HG03378 (cell line): ENCODE data around the gene LRRC3.
"Not testable (repeated sequence)": the region's sequence is repeated elsewhere in the genome, so short reads cannot be mapped to it uniquely, and the experiment has no call there.

ENCODE experiments used
- ATAC-seq: cut with Tn5 transposase; IDR thresholded peaks from one replicate; pipeline ENCODE4 v1.9.1; 2021; ENCODE audit warnings: mild to moderate bottlenecking, moderate library complexity; ENCODE audit not compliant: unreplicated experiment

The LRRC3 gene

DNA sequence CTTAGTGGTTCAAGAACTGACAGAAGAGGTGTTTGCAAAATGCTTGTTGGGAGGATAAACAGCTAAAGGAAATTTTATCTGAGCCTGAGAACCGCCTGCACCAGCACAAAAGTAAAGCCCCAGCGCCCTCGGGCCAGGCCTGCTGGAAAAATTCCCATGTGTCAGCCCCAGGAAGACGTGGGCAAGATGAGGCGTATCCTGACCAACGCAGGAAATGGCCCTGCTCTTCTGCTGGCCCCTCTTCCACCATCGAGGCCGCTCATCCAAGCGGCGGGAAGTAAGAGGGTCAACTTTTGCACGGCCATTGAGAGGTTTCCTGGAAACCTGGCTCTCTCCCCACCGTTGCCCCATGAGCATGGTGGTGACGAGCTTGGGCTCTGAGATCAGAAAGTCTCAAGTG, 39.6 kb downstream of the LRRC3 start:
- ATAC-seq, result no peak

DNA sequence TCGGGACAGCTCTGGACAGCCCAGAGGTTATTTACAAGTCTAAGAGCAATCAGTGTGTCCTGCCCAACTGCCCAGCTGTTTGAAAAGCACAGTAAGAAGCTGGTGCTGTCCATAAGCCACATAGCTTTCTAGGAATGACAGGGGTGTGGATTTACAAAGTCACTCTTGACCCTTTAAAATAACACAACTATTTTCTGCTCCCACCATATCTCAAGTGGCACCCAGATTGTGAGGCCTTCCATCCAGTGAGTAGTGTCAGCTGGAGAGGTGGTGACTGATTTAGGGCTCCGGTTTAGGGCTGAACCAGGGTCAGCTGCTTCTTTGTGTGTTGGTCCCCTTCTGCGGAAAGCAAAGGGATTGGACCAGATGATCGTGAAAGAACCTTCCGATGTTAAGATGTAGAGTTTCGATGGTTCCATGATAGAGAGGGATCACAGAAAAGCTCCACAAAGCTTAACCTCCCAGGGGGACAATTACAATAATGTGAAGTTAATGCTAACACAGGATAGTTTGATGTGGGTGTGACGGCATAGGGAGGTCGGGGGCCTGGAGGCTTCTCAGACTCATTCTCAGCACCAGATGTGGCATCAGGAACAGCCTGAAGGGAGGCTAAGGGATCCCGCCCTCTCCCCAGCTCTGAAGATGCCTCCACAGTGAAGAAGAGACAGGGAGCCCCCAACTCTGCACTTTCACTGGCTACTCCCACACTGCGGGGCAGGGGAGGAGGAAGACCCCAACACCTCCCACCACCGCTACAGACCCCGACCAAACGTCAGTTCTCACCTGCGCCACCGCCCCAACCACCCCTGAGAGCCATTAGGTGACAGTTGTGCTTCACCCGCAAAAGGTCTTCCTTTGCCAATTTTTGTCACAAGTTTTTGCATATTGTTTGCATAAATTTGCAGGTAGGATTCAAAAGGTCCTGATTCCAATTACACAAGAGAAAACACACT, 40.6 kb downstream of the LRRC3 start:
- no peak for ATAC-seq

DNA sequence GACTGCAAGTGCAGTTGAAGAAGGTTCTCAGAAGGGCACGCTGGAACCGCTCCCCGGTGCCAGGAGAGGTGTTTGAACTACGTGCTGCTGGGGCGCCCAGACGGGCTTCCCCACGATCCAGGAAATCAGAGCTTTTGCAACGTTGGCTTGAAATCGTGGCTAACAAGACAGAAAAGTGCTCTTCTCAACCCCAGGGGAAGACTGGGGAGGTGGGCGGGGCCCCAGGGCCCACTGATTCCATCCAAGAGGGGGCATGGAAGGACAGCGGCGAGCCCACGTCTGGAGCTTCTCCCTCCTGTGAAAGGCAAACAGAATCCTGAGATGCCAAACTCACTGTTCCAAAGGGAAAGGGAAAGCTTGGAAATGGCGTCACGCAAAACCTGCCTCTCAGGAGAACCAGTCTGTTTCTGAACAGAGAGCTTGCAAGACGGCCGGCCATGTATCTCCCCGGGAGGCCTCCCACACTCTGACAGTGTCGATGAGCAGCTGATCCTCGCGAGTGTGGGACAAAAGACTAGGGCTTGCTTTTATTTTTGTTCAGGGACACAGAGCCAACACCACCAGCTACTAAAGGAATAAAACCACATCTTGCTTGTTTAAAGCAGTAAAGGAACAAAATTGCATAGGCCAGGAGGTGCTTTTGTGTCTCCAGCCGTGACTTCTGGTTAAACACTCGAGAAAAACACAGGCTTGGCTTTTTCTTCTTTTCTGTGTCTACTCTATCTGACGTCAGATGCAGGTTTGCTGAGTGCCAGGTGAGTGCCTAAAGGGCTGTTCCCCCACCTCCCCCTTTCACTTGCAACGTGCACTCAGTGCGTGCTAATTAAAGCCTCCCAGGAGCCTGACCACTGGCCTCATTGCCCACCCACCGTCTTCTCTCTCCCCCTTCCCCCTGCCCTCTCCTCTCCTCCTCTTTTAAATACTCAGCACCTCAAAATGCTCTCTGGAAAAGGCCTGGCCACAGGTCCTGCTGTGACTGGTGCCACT, 41.5 kb downstream of the LRRC3 start:
- ATAC-seq, result no peak

DNA sequence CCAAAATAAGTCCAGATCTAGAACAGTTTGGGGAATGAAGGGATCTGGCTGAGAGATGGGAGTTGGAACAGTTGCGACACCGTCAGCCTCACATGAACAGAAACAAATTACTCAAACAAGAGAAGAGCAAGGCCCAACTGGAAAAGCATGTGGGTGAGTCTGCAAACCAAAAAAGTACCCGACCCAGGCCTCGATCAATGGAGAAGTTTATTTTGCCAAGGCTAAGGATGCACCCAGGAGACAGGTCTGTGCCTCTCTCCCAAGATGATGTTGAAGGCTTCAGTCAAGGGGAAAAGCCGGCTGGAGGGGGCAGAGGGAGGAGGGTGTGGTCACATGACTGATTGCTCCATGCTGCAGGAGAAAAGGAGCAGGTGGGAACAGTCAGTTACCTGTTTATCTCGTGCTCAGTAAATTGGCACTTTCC, 42.4 kb downstream of the LRRC3 start:
- ATAC-seq, result no peak

DNA sequence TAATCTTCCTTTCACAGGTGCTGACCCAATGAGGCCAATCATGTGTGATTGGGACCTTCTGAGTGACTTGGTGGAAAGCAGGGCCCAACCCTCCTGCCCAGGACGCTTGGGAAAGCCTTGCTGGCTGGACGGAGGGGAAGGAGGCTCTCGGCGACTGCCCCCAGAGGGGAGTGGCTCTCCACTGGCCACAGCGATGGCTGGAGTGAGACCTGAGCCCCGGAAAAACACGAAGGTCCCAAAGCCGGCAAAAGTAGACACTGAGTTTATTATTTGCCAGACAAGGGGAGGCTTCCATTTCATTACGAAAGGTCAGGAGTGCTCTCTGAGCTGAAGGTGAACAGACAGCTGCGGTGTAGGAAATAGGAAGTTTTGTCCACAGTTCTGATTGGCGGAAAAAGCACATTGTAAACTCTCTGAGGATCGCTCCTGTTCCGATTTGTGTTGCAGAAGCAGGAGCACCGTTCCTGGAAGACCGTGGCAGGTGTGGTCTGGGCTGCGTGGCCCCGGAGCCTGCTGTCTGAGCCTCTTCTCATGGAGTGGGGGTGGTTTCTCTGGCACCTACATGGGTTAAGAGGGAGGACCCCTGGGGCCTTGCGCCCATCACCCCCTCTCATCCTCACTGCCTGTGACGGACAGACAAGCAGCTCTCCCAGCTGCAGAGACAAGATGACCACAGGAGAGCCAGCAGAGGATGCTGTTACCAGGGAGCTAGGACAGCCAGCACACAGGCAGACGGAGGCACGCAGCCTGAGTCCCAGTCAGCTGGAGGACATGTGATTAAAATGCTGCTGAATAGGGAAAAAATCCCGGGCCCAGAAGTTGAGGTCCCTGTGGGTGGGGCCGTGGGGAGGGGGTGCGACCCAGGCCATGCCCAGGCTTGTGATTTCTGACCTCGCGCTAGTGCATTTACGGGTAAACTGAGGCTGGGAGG, 43.2 kb downstream of the LRRC3 start:
- no peak for ATAC-seq

DNA sequence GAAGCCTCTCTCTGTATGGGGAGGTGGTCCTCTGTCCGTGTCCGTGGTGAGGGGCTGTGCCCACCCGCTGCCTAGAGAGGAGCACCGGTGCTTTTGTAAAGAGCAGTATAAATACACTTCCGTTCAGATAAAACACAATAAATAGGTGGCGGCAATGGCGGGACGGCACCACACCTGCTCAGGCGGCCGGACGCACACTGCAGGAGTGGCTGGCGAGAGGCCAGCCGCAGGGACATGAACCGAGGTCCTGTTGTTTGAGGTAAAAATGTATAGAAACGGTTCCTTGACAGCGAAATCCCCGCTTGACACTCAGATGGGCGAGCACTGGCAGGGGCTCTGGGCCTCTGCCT, 43.9 kb downstream of the LRRC3 start:
- no peak for ATAC-seq

DNA sequence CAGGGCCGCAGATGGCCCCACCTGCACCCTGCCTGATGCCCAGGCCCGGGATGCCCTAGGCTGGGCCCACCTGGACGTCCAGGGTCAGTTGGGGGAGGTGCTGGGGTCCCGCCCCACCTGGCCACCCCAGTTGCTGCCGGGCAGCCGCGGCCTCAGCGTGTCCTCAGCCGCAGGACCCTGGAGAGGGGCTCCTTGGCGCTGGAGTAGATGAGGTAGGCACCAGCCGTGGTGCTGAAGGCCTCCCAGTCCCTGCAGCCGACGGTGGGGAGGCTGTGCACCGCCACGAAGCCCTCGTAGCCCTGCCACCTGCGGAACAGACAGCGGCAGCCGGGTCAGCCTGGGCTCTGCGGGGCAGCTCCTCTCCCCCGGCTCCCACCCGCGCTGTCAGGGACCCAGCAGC, 44.3 kb downstream of the LRRC3 start:
- ATAC-seq, result no peak

DNA sequence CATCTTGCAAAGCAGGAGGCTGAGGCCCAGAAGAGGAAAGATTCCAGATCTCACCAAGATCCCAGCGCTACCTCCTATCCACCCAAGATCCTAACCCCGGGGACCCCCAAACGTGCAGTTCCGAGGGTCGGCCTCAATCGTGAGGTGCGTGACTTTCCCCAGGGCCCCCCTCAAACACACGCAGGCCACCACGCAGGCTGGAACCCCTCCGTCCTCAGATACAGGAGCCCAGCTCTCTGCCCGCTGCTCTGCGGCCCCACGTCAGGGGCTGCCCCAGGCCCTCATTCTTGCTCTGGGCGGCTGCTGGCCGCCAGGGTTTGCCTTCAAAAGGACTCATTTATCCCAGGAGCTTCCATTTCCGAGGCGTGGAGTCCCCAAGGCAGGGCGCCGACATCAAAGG, 44.8 kb downstream of the LRRC3 start:
- no peak for ATAC-seq

DNA sequence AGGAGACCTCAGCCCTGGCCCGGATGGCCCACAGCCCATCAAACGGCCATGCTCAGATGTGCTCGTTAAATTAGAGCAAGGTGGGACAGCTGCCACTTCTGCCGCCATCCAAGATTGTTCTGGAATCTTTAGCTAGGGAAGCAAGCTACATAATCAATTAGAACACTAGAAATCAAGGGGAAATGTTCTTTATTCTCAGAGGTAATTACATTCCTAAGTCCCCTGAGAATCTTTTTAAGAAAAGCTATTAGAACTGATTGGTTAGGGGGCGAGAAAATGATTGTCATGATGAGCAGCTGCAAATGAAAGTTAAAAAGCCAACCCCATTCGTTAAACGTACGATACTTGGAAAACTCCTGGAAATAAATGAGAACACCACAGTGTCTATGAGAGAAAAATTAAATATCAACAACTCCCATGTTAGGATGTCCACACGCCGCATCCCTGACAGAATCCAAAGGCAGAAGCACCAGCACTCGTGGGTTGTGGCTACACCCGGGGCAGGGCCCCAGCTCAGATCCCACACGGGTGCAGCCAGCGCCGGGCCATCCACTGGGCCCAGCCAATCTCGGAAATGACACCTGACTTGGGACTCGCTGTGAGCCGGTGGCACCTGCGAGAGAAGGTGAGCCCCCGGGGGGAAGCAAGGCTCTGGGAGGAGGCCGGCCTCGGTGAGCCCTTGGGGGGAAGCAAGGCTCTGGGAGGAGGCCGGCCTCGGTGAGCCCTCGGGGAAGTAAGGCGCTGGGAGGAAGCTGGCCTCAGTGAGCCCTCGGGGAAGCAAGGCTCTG, 47.1 kb downstream of the LRRC3 start:
- no peak for ATAC-seq

DNA sequence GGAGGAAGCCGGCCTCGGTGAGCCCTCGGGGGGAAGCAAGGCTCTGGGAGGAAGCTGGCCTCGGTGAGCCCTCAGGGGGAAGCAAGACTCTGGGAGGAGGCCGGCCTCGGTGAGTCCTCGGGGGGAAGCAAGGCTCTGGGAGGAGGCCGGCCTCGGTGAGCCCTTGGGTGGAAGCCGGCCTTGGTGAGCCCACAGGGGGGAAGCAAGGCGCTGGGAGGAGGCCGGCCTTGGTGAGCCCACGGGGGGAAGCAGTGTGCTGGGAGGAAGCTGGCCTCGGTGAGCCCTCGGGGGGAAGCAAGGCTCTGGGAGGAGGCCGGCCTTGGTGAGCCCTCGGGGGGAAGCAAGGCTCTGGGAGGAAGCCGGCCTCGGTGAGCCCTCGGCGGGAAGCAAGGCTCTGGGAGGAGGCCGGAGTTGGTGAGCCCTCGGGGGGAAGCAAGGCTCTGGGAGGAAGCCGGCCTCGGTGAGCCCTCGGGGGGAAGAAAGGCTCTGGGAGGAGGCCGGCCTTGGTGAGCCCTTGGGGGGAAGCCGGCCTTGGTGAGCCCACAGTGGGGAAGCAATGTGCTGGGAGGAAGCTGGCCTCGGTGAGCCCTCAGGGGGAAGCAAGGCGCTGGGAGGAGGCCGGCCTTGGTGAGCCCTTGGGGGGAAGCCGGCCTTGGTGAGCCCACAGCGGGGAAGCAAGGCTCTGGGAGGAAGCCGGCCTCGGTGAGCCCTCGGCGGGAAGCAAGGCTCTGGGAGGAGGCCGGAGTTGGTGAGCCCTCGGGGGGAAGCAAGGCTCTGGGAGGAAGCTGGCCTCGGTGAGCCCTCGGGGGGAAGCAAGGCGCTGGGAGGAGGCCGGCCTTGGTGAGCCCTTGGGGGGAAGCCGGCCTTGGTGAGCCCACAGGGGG, 47.9 kb downstream of the LRRC3 start:
- not testable (repeated sequence) for ATAC-seq

DNA sequence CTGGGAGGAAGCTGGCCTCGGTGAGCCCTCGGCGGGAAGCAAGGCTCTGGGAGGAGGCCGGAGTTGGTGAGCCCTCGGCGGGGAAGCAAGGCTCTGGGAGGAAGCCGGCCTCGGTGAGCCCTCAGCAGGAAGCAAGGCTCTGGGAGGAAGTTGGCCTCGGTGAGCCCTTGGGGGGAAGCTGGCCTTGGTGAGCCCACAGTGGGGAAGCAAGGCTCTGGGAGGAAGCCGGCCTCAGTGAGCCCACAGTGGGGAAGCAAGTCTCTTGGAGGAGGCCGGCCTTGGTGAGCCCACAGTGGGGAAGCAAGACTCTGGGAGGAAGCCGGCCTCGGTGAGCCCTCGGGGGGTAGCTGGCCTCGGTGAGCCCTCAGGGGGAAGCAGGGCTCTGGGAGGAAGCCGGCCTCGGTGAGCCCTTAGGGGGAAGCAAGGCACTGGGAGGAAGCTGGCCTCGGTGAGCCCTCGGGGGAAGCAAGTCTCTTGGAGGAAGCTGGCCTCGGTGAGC, 48.6 kb downstream of the LRRC3 start:
- ATAC-seq, result no peak

DNA sequence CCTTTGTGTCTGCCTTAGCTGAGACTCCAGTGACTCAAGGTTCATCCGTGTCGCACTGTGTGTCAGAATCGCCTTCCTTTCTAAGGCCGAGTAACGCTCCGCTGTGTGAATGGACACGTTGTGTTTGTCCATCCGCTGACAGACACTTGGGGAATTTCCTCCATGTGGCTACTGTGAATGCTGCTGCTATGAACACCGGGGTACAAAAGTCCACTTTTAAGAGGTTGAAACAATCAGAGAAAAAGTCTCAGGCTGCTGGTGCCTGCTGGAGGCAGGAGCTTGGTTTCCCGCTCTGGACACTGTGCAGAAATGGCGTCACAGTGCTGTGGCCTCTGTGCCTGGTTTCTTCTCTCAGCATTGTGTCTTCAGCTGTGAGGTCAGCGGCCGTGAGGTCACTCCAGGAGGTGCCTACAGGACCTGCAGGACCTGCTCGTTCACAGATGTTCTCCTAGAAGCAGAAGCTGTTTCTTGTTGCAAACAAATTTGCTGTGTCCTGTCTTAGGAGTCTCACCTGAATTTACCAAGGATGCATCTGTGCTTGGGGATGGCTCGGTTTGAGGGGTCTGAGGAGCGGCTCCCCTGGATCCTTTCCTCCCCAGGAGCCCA, 50.5 kb downstream of the LRRC3 start:
- ATAC-seq, result no peak

DNA sequence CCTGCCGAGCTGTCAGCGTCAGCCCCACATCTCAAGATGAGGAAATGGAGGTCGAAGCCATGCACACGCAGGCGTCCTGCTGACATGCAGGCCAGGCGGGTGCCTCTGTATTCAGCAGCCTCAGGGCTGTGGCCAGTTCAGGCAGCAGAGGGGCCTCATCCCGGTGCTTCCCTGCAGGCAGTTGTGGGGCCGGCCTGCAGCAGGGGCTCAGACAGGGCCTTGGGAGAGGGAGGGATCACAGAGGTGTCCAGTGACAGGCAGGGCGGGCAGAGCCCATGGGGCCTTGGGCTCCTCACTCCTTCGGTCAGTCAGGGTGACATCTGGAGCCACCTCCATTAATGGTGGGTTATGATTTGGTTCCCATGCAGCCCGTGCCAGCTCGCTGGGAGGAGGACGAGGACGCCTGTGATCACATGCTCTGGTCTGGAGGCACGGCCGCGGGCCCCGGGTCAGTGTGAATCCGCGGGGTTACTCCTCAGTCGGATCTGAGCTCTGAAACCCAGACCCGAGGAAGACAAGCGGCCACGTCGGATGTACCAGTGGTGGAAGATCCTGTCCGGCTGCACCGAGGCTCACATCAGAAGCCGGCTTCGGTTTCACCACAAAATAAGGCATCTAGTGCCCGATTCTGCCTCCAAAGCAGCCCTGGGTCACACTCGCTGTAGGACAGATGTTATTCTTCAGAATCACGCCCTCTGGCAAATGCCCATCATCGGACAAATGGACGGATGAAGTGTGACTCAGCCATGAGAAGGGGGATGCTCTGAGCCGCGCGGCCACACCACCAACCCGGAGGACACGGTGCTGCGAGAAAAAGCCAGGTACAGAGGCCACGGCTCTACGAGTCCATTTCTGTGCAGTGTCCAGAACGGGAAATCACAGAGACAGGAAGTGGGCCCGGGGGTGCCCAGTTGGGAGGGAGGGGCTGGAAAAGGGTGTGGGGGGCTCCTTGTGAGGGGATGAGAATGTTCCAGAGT, 51.3 kb downstream of the LRRC3 start:
- ATAC-seq, result no peak

DNA sequence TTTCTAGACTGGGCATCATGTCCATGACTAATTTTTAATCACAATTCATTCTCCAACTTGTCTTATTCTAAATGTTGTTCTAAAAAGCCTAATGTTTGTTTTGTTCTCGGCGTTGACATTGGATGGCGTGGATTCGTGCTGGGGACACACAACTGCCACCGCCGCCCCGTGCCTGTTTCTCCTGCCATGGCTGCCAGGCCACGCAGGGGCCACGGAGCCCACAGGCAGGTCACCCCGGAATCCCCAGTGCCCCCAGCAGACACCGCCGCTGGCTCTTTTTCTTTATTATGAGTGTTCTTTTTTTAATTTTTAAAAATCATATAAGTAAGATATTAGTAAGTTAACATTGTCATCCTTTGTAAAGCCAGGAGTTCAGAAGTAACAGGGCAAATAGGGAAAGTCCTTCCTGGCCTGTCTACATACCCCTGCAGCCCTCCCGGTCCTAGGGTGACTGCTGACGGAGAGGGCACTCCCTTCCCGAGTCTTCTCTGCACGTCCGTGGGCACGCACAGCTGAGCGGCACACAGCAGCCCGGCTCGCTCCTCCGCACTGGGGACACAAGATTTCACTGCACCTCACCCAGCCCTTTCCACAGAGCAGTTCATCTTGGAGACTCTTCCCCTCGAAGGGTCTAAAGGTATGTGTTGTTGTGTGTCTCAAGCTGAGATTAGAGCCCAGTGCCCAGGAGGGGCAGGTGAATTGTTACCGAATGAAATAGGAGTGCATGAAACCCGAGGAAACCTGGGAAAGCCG, 52.5 kb downstream of the LRRC3 start:
- no peak for ATAC-seq

DNA sequence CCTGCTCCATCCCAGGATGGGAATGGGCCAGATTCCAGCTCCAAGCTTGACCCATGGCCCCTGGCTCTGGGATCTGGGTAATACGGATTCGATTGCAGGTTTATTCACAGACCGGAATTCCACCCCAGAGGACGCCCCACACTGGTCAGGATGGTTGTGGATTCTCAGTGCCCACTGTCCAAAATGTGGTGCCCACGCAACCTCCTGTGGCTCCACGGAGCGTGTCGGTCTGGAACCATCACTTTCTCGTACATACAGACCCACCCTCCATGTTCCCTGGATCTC, 53.1 kb downstream of the LRRC3 start:
- ATAC-seq, result no peak

DNA sequence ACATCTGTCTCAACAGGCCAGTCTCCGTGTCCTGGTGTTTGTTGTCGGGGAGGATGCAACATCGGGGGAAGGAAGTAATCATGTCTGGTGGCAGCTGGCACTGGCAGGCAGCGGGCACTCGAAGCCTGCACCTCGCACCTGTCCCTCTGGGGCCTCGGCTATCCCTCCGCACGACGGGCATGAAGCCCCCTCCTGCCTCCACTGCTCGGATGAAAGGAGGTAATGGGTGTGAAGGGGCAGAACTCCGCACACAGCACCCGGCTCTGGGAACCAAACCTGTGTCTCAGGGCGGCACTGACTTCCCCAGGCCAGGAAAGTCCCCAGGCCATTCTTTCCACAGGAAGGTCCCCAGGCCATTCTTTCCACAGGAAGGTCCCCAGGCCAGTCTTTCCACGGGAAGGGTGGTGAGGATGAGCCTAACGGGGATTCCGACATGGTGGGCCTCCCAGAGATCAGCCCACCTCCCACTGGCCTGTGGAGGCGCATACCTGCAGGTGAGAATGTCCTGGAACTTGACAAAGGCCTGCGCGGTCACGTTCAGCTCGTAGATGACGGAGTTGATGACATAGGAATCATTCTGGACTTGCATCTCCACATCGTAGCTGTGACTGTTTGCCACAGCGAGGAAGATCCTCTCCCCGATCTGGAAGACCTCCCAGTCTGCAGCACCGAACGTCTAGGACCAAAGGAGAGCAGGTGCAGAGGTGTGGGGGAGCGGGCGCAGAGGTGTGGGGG, 53.6 kb downstream of the LRRC3 start:
- no peak for ATAC-seq
